Measurements from ENCODE around the gene MFAP3L.

GRCh38 chr4:170012629-170012958 lies 13.6 kb downstream of the MFAP3L start:
- TF ChIP-seq CTCF (IDR thresholded peaks at IDR 0.05) = no peak
- TF ChIP-seq POLR2A (IDR thresholded peaks at IDR 0.05) = no peak
